HUES6 (cell line): ENCODE measurements around the gene SLC25A23.
"Not testable (repeated sequence)": the region's sequence is repeated elsewhere in the genome, so short reads cannot be mapped to it uniquely, and the experiment has no call there.

ENCODE experiments used
- H3K27ac ChIP-seq: 2 replicates; pipeline ENCODE4 v1.7.0; 2013; ENCODE audit warnings: low read depth, mild to moderate bottlenecking, low read length, inconsistent platforms
- H3K27me3 ChIP-seq: 2 replicates; pipeline ENCODE4 v1.6.1; 2013; ENCODE audit warnings: low read length; ENCODE audit not compliant: control insufficient read depth, insufficient read depth
- H3K36me3 ChIP-seq: 2 replicates; pipeline ENCODE4 v1.6.1; 2013; ENCODE audit warnings: low read length; ENCODE audit not compliant: control insufficient read depth, insufficient read depth
- H3K4me1 ChIP-seq: 2 replicates; pipeline ENCODE4 v1.6.1; 2013; ENCODE audit warnings: low read length; ENCODE audit not compliant: control insufficient read depth, insufficient read depth
- H3K4me3 ChIP-seq: 2 replicates; pipeline ENCODE4 v1.5.1; 2013; ENCODE audit warnings: low read depth, low read length
- H3K9ac ChIP-seq: one replicate; pipeline ENCODE4 v1.6.1; 2013; ENCODE audit warnings: mild to moderate bottlenecking, low read length
- H3K9me3 ChIP-seq: 2 replicates; pipeline ENCODE4 v1.6.1; 2013; ENCODE audit warnings: low read depth, low read length; ENCODE audit not compliant: control insufficient read depth, insufficient read depth

SLC25A23 gene

DNA sequence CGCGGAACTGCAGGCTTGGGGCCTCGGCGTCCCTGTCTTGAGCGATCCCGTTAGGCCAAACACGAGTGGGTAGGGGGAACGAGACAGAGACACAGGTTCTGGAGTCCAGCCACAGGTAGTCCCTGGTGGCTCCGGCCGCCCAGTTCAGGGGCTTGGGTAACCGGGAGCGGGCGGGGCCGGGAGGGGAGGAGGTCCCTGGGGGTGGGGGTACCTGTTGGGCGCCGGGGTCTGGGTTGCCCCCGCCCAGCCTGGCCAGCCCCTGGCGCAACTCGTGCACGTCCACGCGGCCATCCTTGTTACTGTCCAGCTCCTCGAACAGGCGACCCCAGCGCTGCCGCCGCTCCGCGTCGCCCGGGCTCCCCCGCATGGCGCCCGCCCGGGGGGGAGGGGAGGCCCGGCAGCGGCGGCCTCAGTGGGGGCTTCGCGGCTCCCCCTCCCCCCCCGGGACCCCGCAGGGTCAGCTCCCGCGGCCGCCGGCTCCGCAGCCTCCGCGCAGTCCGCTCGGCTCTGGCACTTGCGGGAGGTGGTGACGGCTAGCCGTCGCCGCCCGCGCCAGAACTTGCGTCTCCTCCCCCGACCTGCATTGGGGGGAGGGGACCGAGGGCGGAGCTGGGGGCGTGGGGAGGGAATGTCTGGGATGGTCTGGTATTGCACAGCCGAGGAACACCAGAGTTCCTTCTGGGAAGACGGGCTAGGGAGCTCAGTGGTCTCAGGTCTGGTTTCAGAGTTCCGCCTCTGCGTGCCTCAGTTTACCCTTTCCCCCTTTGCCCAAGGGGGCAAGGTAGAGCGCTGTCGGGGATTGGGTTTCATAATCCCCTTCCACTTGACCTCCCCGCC lies at the start of gene SLC25A23:
Gene SLC25A23, minus strand, starts transcription at position 531 of the 837 bp plus-strand sequence. Its CDS starts 164 bp downstream, at position 367.
- Histone ChIP-seq H3K27me3 (peaks cover 18% of the 10 kb centered on the region; the same call in 1 of the 2 replicates), H3K27ac (no peak within 1 kb of the TSS), H3K4me3 (peak within 1 kb of the TSS; percentile 81), H3K36me3 (peaks cover 9% of the 10 kb centered on the region), H3K4me1 (peaks cover 10% of the 10 kb centered on the region; the same call in 1 of the 2 replicates), H3K9ac (peak within 1 kb of the TSS; percentile 60), H3K9me3 (peaks cover 6% of the 10 kb centered on the region)

DNA sequence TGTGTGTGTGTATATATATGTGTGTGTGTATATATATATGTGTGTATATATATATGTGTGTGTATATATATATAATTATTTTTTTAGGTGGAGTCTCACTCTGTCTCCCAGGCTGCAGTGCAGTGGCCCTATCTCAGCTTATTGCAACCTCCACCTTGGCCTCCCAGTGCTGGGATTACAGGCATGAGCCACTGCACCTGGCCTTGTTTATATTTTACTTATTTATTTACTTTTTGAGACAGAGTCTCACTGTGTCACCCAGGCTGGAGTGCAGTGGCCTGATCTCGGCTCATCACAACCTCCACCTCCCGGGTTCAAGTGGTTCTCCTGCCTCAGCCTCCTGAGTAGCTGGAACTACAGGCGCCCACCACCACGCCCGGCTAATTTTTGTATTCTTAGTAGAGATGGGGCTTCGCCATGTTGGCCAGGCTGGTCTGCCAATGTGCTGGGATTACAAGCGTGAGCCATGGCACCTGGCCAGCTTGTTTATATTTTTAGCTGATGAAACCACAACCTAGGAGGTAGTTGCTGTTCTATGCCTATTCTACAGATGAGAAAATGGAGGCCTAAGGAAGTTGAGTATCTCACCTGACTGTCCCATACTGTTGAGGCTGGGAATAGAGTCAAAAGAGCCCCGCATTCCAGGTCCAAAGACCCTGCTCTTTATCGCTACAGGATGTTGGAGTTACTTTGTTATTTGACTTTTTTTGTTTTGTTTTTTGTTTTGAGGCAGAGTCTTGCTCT lies 48.6 kb upstream of the SLC25A23 start:
- not testable (repeated sequence) for H3K36me3 ChIP-seq, H3K9ac ChIP-seq, H3K27ac ChIP-seq, H3K4me3 ChIP-seq, H3K4me1 ChIP-seq, H3K27me3 ChIP-seq, H3K9me3 ChIP-seq

DNA sequence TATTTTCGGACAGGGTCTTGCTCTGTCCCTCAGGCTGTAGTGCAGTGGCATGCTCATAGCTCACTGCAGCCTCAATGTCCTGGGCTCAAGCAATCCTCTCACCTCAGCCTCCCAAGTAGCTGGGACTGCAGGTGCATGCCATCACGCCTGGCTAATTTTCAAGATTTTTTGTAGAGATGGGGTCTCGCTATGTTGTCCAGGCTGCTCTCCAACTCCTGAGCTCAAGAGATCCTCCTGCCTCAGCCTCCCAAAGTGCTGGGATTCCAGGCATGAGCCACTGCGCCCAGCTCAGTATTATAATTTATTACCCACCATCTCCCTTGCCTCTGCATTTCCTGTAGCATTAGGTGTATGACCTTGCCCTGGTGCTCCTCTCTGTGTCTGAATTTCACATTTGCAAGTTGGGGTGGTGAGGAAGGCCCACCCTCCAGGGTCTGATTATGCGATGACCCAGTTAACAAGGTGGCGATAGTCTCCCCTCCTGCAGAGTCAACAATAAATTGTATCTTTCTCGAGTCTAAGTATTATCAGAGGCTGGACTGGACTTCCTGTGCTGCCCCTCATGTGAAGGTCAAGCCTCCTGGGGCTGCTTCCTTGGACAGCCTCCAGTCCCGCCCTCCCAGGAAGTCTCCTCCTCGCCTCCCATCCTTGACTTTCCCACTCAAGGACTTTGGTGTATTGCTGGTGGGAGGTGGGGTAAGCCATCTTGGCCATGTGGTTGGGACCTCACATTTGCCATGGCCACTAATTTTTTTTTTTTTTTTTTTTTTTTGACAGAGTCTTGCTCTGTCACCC lies 44.0 kb upstream of the SLC25A23 start:
- H3K27ac ChIP-seq = no peak overlapping the region
- peaks cover 34% of the 10 kb centered on the region for H3K27me3 ChIP-seq
- peaks cover 9% of the 10 kb centered on the region for H3K4me1 ChIP-seq
- no peak overlapping the region for H3K9ac ChIP-seq
- H3K36me3 ChIP-seq = no peaks in the 10 kb centered on the region
- no peaks in the 10 kb centered on the region for H3K9me3 ChIP-seq
- H3K4me3 ChIP-seq = no peak overlapping the region

GRCh38 chr19:6501740-6502648 lies 42.4 kb upstream of the SLC25A23 start, which contains the start of gene TUBB4A:
Gene TUBB4A, minus strand, starts transcription at chr19:6502309. Its CDS starts 97 bp downstream, at chr19:6502212.
- Histone ChIP-seq H3K4me1 (peaks cover 9% of the 10 kb centered on the region), H3K36me3 (no peaks in the 10 kb centered on the region), H3K4me3 (peak within 1 kb of the TSS; percentile 77), H3K27me3 (peaks cover 34% of the 10 kb centered on the region), H3K9ac (no peak within 1 kb of the TSS), H3K9me3 (no peaks in the 10 kb centered on the region), H3K27ac (no peak within 1 kb of the TSS)

DNA sequence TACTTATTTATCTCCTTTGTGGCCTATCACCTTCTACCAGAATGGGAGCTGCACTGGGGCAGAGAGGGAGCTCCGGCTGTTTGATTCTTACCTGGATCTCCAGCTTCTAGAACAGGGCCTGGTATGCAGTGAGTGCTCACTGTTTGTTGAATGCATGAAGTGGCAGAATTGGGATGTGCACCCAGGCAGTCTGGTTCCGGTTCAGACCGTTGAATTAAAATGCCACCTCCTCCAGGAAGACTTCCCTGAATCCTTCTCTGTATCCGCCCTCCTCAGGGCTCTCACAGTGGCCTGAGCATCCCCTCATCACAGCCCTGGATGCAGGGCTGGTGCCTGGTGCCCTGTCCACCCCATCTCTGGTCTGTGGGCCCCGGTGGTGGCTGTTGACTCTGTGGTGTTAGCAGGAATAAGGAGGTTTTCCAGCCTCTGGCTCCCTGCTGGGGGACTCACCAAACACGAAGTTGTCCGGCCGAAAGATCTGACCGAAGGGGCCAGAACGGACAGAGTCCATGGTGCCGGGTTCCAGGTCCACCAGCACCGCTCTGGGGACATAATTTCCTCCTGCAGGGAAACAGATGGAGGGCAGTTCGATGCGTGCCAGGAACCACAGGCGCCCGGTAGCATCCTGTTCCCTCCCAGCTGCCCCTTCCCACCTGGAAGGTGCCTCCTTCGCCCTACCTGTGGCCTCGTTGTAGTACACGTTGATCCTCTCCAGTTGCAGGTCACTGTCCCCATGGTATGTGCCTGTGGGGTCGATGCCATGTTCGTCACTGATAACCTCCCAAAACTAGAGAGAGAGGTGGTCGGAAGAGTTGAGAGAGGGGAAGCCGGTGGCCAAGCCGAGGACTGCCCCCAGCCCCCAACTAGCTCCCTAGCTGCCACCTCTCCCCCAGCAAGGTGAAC lies 41.5 kb upstream of the SLC25A23 start:
- Histone ChIP-seq H3K9me3 (no peaks in the 10 kb centered on the region), H3K4me3 (peak overlapping the region; percentile 77), H3K4me1 (peaks cover 9% of the 10 kb centered on the region), H3K27me3 (peaks cover 34% of the 10 kb centered on the region), H3K9ac (no peak overlapping the region), H3K36me3 (no peaks in the 10 kb centered on the region), H3K27ac (no peak overlapping the region)

DNA sequence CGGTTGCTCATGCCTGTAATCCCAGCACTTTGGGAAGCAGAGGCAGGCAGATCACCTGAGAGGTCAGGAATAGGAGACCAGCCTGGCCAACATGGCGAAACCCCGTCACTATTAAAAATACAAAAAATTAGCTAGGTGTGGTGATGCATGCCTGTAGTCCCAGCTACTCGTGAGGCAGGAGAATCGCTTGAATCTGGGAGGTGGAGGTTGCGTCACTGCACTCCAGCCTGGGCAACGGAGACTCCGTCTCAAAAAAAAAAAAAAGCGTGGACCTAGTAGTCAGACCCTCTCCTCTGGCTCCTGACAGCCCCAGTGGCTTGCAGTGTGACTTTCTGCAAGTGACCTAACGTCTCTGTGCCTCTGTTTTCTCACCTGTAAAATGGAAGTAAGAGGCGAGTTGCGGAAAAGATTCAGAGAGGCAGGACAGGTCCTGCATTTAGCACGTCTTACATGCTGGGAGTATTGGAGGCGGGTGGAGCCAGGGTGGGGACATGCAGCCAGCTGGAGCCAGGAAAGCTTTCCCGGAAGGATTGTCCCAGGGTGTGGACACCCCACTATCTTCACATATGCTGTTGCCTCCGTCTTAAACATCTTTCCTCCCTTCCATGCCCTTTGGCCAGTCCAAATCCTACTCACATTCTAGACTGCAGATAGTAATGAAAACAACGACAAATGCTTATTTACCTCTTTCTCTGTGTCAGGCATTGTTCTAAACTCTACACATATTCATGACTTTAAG lies 39.6 kb upstream of the SLC25A23 start:
- H3K27me3 ChIP-seq = peaks cover 34% of the 10 kb centered on the region
- H3K4me3 ChIP-seq = no peak overlapping the region
- H3K9me3 ChIP-seq = no peaks in the 10 kb centered on the region
- H3K9ac ChIP-seq = no peak overlapping the region
- H3K4me1 ChIP-seq = peaks cover 9% of the 10 kb centered on the region
- H3K36me3 ChIP-seq = peaks cover 3% of the 10 kb centered on the region
- H3K27ac ChIP-seq = no peak overlapping the region

DNA sequence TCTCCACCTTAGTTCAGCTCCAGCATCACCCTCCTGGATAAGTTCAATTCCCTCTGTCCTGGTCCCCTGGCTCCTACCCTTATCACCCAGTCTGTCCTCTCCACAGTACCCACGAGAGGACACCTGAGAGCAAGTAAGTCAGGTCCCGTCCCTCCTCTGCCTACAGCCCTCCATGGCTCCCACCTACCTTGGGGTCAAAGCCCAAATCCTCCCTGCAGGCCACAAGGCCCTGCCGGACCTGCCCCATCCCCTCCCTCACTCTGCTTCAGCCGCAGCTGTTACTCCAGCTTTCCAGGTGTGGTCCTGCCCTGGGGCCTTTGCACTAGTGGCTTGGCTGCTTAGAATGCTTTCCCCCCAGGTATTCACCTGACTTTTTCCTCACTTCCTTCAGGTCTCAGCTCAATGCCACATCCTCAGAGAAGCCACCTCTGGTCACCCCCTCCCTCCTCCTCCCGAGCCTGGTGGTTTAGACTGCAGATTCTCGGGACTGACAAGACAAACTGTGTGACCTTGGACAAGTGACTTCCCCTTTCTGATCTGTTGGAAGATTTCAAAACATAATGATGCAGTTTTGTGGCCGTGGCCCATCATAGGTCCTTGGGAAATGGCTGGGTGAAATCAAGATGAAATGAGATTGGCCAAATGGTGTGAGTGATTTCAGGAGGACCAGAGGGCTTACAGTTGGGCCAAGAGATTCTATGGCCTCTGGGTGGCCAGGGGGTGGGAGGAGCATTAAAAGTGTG lies 38.9 kb upstream of the SLC25A23 start:
- Histone ChIP-seq H3K9me3 (no peaks in the 10 kb centered on the region), H3K9ac (no peak overlapping the region), H3K4me1 (peaks cover 9% of the 10 kb centered on the region), H3K27me3 (peaks cover 34% of the 10 kb centered on the region), H3K4me3 (no peak overlapping the region), H3K36me3 (peaks cover 3% of the 10 kb centered on the region), H3K27ac (no peak overlapping the region)

DNA sequence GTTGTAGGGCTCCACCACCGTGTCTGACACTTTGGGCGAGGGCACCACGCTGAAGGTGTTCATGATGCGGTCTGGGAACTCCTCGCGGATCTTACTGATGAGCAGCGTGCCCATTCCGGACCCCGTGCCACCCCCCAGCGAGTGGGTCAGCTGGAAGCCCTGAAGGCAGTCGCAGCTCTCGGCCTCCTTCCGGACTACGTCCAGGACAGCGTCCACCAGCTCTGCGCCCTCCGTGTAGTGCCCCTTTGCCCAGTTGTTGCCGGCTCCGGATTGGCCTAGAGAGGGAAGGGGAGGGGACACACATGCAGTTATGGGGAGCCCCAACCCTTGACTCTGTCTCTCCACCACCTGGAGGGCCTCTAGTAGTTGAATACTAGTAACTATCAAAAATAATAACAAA lies 36.4 kb upstream of the SLC25A23 start:
- no peak overlapping the region for H3K4me3 ChIP-seq
- no peaks in the 10 kb centered on the region for H3K4me1 ChIP-seq
- H3K9me3 ChIP-seq = no peaks in the 10 kb centered on the region
- H3K36me3 ChIP-seq = peaks cover 3% of the 10 kb centered on the region
- no peak overlapping the region for H3K27ac ChIP-seq
- no peak overlapping the region for H3K9ac ChIP-seq
- H3K27me3 ChIP-seq = peaks cover 14% of the 10 kb centered on the region
